GM18505 (cell line): ENCODE data around the gene LUM.

Experiments
- ATAC-seq: cut with Tn5 transposase; IDR thresholded peaks from one replicate; pipeline ENCODE4 v1.9.1; 2021; ENCODE audit not compliant: unreplicated experiment
- POLR2A ChIP-seq: IDR thresholded peaks from 4 replicates; pipeline ENCODE4 v1.6.1; 2011; ENCODE audit warnings: borderline replicate concordance; ENCODE audit not compliant: insufficient read depth, insufficient read length; ENCODE audit errors: extremely low read depth

Gene LUM

GRCh38 chr12:91111366-91112325, at the start of gene LUM:
LUM (minus strand) TSS chr12:91111494; CDS start chr12:91108979, 2,515 bp downstream.
- no peak for TF ChIP-seq POLR2A
- ATAC-seq = no peak

GRCh38 chr12:91161009-91161408, 49.7 kb upstream of the LUM start:
- ATAC-seq = no peak

GRCh38 chr12:91155990-91156389, 44.7 kb upstream of the LUM start:
- ATAC-seq = no peak
- no peak for TF ChIP-seq POLR2A

More at GRCh38 chr12:91161009-91161408, 49.7 kb upstream of the LUM start:
- TF ChIP-seq POLR2A = no peak

- ATAC-seq = no peak
- no peak for TF ChIP-seq POLR2A
These were observed 42.8 kb upstream of the LUM start for GRCh38 chr12:91154131-91154530.

- no peak for TF ChIP-seq POLR2A
- ATAC-seq = no peak
These were observed 32.8 kb upstream of the LUM start for GRCh38 chr12:91144053-91144452.

GRCh38 chr12:91143206-91143605, 31.9 kb upstream of the LUM start:
- no peak for ATAC-seq
- TF ChIP-seq POLR2A = no peak

GRCh38 chr12:91142221-91142631, 30.9 kb upstream of the LUM start:
- ATAC-seq = no peak
- no peak for TF ChIP-seq POLR2A

GRCh38 chr12:91140026-91140931, 29.0 kb upstream of the LUM start:
- no peak for ATAC-seq
- TF ChIP-seq POLR2A = no peak

GRCh38 chr12:91139286-91139685, 28.0 kb upstream of the LUM start:
- ATAC-seq = no peak
- TF ChIP-seq POLR2A = no peak

- no peak for ATAC-seq
- TF ChIP-seq POLR2A = no peak
These were observed 27.1 kb upstream of the LUM start for GRCh38 chr12:91138337-91138920.

- ATAC-seq = no peak
- no peak for TF ChIP-seq POLR2A
These were observed 22.6 kb upstream of the LUM start for GRCh38 chr12:91133871-91134270.

- TF ChIP-seq POLR2A = no peak
- ATAC-seq = no peak
These were observed 18.5 kb upstream of the LUM start for GRCh38 chr12:91129662-91130362.
